ENCODE data around the gene FSTL4. TPM values are rescaled to one million over a fixed set of nuclear protein-coding genes. Genes with fewer than 3 reads are reported as not detected.

The FSTL4 gene
- total and polyA plus RNA-seq, 2 of the 13 experiments (the other 11 are each of a cell fraction or from before 2014, with no cell fraction given): 2.1 to 3.0 TPM

GRCh38 chr5:133402775-133403174 is 209.6 kb downstream of the FSTL4 start:
- ATAC-seq: no peak
- Histone ChIP-seq H3K79me2 (ENCODE audit: insufficient read depth, low read length) (no peaks in the 10 kb centered on the region), H3K4me2 (ENCODE audit: low read depth, low read length) (no peak overlapping the region), H3K4me1 (ENCODE audit: insufficient read depth, low read length) (no peaks in the 10 kb centered on the region), H3K36me3 (replicated peaks in 1 of 2; ENCODE audit: control insufficient read depth in 1 of 2, insufficient read depth in 2 of 2, low read length in 2 of 2) (no peaks in the 10 kb centered on the region), H4K20me1 (ENCODE audit: insufficient read depth, low read length) (no peaks in the 10 kb centered on the region), H3K9ac (ENCODE audit: insufficient read depth, low read depth, low read length) (no peak overlapping the region), H2AFZ (ENCODE audit: low read length) (no peak overlapping the region), H3K9me3 (ENCODE audit: low read length) (no peaks in the 10 kb centered on the region), H3K27me3 (ENCODE audit: control insufficient read depth in 1 of 2, insufficient read depth in 2 of 2, low read length in 2 of 2) (peaks cover 3 to 32% of the 10 kb centered on the region in 2 experiments), H3K27ac (ENCODE audit: extremely low read length, insufficient read depth, low read length) (no peak overlapping the region), H3K4me3 (replicated peaks in 1 of 3; ENCODE audit: insufficient read depth in 1 of 3, low read depth in 2 of 3, low read length in 3 of 3) (no peak overlapping the region)
- WGBS (ENCODE audit: low lambda C conversion rate): 39% methylated on average over 12 of the region's 12 CpGs
- intact Hi-C loops (cut with micrococcal nuclease; ENCODE audit: unreplicated experiment): no loop called here
- TF ChIP-seq ZBTB21 (CRISPR knock-in tag; IDR thresholded peaks at IDR 0.05): no peak
- TF ChIP-seq, protein P1, sequence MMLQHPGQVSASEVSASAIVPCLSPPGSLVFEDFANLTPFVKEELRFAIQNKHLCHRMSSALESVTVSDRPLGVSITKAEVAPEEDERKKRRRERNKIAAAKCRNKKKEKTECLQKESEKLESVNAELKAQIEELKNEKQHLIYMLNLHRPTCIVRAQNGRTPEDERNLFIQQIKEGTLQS (CRISPR knock-in tag; IDR thresholded peaks at IDR 0.05): no peak
- no peak for TF ChIP-seq ZNF850 (CRISPR knock-in tag; conservative IDR thresholded peaks at IDR 0.05)
- no peak for TF ChIP-seq MTA3 (CRISPR knock-in tag; IDR thresholded peaks at IDR 0.05)
- no peak for TF ChIP-seq LCORL (IDR thresholded peaks at IDR 0.05)
- TF ChIP-seq LCORL (CRISPR knock-in tag; IDR thresholded peaks at IDR 0.05): no peak
- no peak for TF ChIP-seq ZNF790 (CRISPR knock-in tag; IDR thresholded peaks at IDR 0.05; ENCODE audit: borderline replicate concordance)
- TF ChIP-seq MEF2D (CRISPR knock-in tag; IDR thresholded peaks at IDR 0.05): no peak
- no peak for TF ChIP-seq ASH2L (IDR thresholded peaks at IDR 0.05; ENCODE audit: insufficient read length, low read depth, low read length)
- no peak for TF ChIP-seq TARDBP (CRISPR knock-in tag; IDR thresholded peaks at IDR 0.05)
- TF ChIP-seq ZC3H4 (CRISPR knock-in tag; IDR thresholded peaks at IDR 0.05; ENCODE audit: borderline replicate concordance): no peak
- no peak for TF ChIP-seq EEA1 (CRISPR knock-in tag; IDR thresholded peaks at IDR 0.05; ENCODE audit: borderline replicate concordance)
- TF ChIP-seq, protein P2, sequence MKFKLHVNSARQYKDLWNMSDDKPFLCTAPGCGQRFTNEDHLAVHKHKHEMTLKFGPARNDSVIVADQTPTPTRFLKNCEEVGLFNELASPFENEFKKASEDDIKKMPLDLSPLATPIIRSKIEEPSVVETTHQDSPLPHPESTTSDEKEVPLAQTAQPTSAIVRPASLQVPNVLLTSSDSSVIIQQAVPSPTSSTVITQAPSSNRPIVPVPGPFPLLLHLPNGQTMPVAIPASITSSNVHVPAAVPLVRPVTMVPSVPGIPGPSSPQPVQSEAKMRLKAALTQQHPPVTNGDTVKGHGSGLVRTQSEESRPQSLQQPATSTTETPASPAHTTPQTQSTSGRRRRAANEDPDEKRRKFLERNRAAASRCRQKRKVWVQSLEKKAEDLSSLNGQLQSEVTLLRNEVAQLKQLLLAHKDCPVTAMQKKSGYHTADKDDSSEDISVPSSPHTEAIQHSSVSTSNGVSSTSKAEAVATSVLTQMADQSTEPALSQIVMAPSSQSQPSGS (CRISPR knock-in tag; IDR thresholded peaks at IDR 0.05): no peak
- no peak for TF ChIP-seq ZNF124 (CRISPR knock-in tag; IDR thresholded peaks at IDR 0.05)
- TF ChIP-seq, protein P3, sequence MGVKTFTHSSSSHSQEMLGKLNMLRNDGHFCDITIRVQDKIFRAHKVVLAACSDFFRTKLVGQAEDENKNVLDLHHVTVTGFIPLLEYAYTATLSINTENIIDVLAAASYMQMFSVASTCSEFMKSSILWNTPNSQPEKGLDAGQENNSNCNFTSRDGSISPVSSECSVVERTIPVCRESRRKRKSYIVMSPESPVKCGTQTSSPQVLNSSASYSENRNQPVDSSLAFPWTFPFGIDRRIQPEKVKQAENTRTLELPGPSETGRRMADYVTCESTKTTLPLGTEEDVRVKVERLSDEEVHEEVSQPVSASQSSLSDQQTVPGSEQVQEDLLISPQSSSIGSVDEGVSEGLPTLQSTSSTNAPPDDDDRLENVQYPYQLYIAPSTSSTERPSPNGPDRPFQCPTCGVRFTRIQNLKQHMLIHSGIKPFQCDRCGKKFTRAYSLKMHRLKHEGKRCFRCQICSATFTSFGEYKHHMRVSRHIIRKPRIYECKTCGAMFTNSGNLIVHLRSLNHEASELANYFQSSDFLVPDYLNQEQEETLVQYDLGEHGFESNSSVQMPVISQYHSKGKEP (CRISPR knock-in tag; IDR thresholded peaks at IDR 0.05): no peak
- no peak for TF ChIP-seq FOXA1 (IDR thresholded peaks at IDR 0.05)
- TF ChIP-seq FOXA1 (CRISPR knock-in tag; IDR thresholded peaks at IDR 0.05): no peak
- TF ChIP-seq FOXO4 (CRISPR knock-in tag; conservative IDR thresholded peaks at IDR 0.05): no peak
- no peak for TF ChIP-seq MYNN (CRISPR knock-in tag; IDR thresholded peaks at IDR 0.05; ENCODE audit: low read depth)
- in situ Hi-C loops (cut with HindIII; ENCODE audit: extremely low pct_ligation_motif_present, low pct_unique_long_range_greater_than_20kb): no loop called here
- FAIRE-seq: no peak
- DNase-seq (ENCODE audit: low spot score): no peak
- no TSS peak for BruUV-seq (replicated peaks)
- ChIA-PET POLR2A (no interaction called here), CTCF (ENCODE audit: low intra/inter-chr PET ratio, low total read pairs) (no interaction called here)

Data from HepG2 (cell line).